HT1080 (cell line): ENCODE data around the gene STX12. TPM values are rescaled to one million over a fixed set of nuclear protein-coding genes. Genes with fewer than 3 reads are reported as not detected.
"Not testable (repeated sequence)": the region's sequence is repeated elsewhere in the genome, so short reads cannot be mapped to it uniquely, and the experiment has no call there.

ENCODE experiments used
- DNase-seq: peaks from one replicate; pipeline ENCODE4 v3.0.0-alpha.2; 2015; ENCODE audit warnings: low read depth
- small RNA-seq: library from RNA; depleted of rRNA; stranded (forward); fragments of <200 nt; gene quantifications from one replicate; pipeline ENCODE3, GENCODE V24; 2014
- total RNA-seq: library from RNA; depleted of rRNA; stranded (reverse); fragments of >200 nt; shearing (Covaris generic); gene quantifications from 2 replicates; pipeline ENCODE4 v1.2.3, GENCODE V29; 2014; rRNA removed

STX12 gene
- total RNA-seq, 1 experiment from 2014 or later = 26.4 TPM

GRCh38 chr1:27865821-27866220 is 92.8 kb downstream of the STX12 start:
- DNase-seq = no peak

GRCh38 chr1:27868556-27868931 is 95.5 kb downstream of the STX12 start:
- no peak for DNase-seq

- DNase-seq = no peak
Measured at GRCh38 chr1:27868932-27869718, 96.1 kb downstream of the STX12 start.

- DNase-seq = no peak
Measured at GRCh38 chr1:27869719-27870085, 96.7 kb downstream of the STX12 start.

GRCh38 chr1:27871076-27871475 is 98.1 kb downstream of the STX12 start:
- not testable (repeated sequence) for DNase-seq

GRCh38 chr1:27872059-27872801 is 99.2 kb downstream of the STX12 start, which contains the start of gene THEMIS2:
THEMIS2 (plus strand) TSS chr1:27872544; CDS start chr1:27872572, 28 bp downstream.
- no peak for DNase-seq

- no peak for DNase-seq
Measured at GRCh38 chr1:27872802-27873551, 100.0 kb downstream of the STX12 start.

GRCh38 chr1:27873671-27874384 is 100.8 kb downstream of the STX12 start:
- no peak for DNase-seq

Small RNA genes lying within 50 kb of the gene (small RNA-seq; reads per million reads assigned to genes)
- gene AL020997.2 = not detected
- gene RNU6-1245P = not detected
- gene SCARNA1 = 68.2 reads per million, percentile 95 among the genes with 10 or more reads in this experiment

Other genes starting within 250 kb of the STX12 start
- 9.4 and 10.3 TPM in 2 replicates for gene AHDC1, start 169.1 kb upstream of the STX12 start, total RNA-seq
- not detected in 2 replicates for gene FGR, start 138.0 kb upstream of the STX12 start, total RNA-seq
- 9.5 and 18.5 TPM in 2 replicates for gene IFI6, start 101.0 kb upstream of the STX12 start, total RNA-seq
- 7.4 and 13.2 TPM in 2 replicates for gene FAM76A, start 47.3 kb upstream of the STX12 start, total RNA-seq
- 80.1 and 81.5 TPM in 2 replicates for gene PPP1R8, start 57.6 kb downstream of the STX12 start, total RNA-seq
- gene THEMIS2, start 99.3 kb downstream of the STX12 start, total RNA-seq = not detected in 2 replicates
- 85.5 and 109 TPM in 2 replicates for gene RPA2, start 141.4 kb downstream of the STX12 start, total RNA-seq
- 0.34 and 0.60 TPM in 2 replicates for gene SMPDL3B, start 161.8 kb downstream of the STX12 start, total RNA-seq
- 5.5 and 9.4 TPM in 2 replicates for gene XKR8, start 186.8 kb downstream of the STX12 start, total RNA-seq